Liver (tissue), 9 donors: ENCODE data around the gene ABCA9. TPM values are rescaled to one million over a fixed set of nuclear protein-coding genes. Genes with fewer than 3 reads are reported as not detected.

Experiments used
- DNase-seq: peaks from one replicate; pipeline ENCODE4 v3.0.0-alpha.2; 2017; ENCODE audit warnings: low spot score
- H3K27ac ChIP-seq, 2 donors: one replicate each; pipeline ENCODE4 v1.7.0; 2013; ENCODE audit warnings: inconsistent platforms in 2 of 2, low read length in 2 of 2, control low read depth in 1 of 2, low read depth in 1 of 2, mild to moderate bottlenecking in 1 of 2
- H3K27me3 ChIP-seq, 4 donors: one replicate each; pipeline versions ENCODE4 v1.6.1 to v1.7.0; 2013; ENCODE audit warnings: low read length in 3 of 4, inconsistent platforms in 1 of 4, mild to moderate bottlenecking in 1 of 4, moderate library complexity in 1 of 4; ENCODE audit not compliant: control insufficient read depth in 4 of 4, insufficient read depth in 4 of 4
- H3K36me3 ChIP-seq, 4 donors: one replicate each; pipeline versions ENCODE4 v1.6.1 to v1.7.0; 2013; ENCODE audit warnings: low read length in 3 of 4, mild to moderate bottlenecking in 3 of 4, low read depth in 1 of 4, moderate library complexity in 1 of 4; ENCODE audit not compliant: control insufficient read depth in 4 of 4, insufficient read depth in 3 of 4
- H3K4me1 ChIP-seq, 4 donors: one replicate each; pipeline versions ENCODE4 v1.6.1 to v1.7.0; 2013; ENCODE audit warnings: low read length in 3 of 4, mild to moderate bottlenecking in 3 of 4, moderate library complexity in 1 of 4; ENCODE audit not compliant: control insufficient read depth in 4 of 4, insufficient read depth in 4 of 4
- H3K4me3 ChIP-seq, 3 donors: one replicate each; pipeline versions ENCODE4 v1.6.1 to v1.7.0; 2013; ENCODE audit warnings: low read length in 3 of 3, control low read depth in 1 of 3, low read depth in 1 of 3, mild to moderate bottlenecking in 1 of 3
- H3K9ac ChIP-seq, 2 donors: one replicate each; pipeline ENCODE4 v1.7.0; 2013; ENCODE audit warnings: low read length in 2 of 2, mild to moderate bottlenecking in 2 of 2, moderate library complexity in 2 of 2, control low read depth in 1 of 2, low read depth in 1 of 2
- H3K9me3 ChIP-seq, 4 donors: one replicate each; pipeline versions ENCODE4 v1.6.1 to v1.7.0; 2013; ENCODE audit warnings: low read length in 3 of 4; ENCODE audit not compliant: control insufficient read depth in 4 of 4
- EGR1 ChIP-seq, 2 donors: IDR thresholded peaks; 2 replicates each; pipeline ENCODE4 v1.6.1; 2016 to 2018; ENCODE audit warnings: antibody characterized with exemption in 2 of 2, low read depth in 2 of 2
- FOXA1 ChIP-seq: IDR thresholded peaks from 2 replicates; pipeline ENCODE4 v1.6.1; 2016; ENCODE audit warnings: antibody characterized with exemption
- FOXA2 ChIP-seq: IDR thresholded peaks from 2 replicates; pipeline ENCODE4 v1.6.1; 2016; ENCODE audit warnings: antibody characterized with exemption
- GABPA ChIP-seq, 2 donors: IDR thresholded peaks in 1 of 2; conservative IDR thresholded peaks in 1 of 2; 2 replicates each; pipeline ENCODE4 v1.6.1; 2016; ENCODE audit warnings: antibody characterized with exemption in 2 of 2, mild to moderate bottlenecking in 1 of 2, moderate library complexity in 1 of 2
- HNF4A ChIP-seq, 2 donors: conservative IDR thresholded peaks; 2 replicates each; pipeline ENCODE4 v1.6.1; 2016; ENCODE audit warnings: antibody characterized with exemption in 2 of 2, mild to moderate bottlenecking in 2 of 2
- HNF4G ChIP-seq: IDR thresholded peaks from 2 replicates; pipeline ENCODE4 v1.6.1; 2016; ENCODE audit warnings: antibody characterized with exemption
- JUND ChIP-seq, 2 donors: IDR thresholded peaks; 2 replicates each; pipeline ENCODE4 v1.6.1; 2016; ENCODE audit warnings: antibody characterized with exemption in 2 of 2
- NR2F2 ChIP-seq: IDR thresholded peaks from 2 replicates; pipeline ENCODE4 v1.6.1; 2016; ENCODE audit warnings: antibody characterized with exemption
- RAD21 ChIP-seq, 2 donors: IDR thresholded peaks; 2 replicates each; pipeline ENCODE4 v1.6.1; 2016; ENCODE audit warnings: antibody characterized with exemption in 2 of 2, mild to moderate bottlenecking in 2 of 2
- RXRA ChIP-seq, 2 donors: IDR thresholded peaks; 2 replicates each; pipeline ENCODE4 v1.6.1; 2017 to 2018; ENCODE audit warnings: antibody characterized with exemption in 2 of 2, mild to moderate bottlenecking in 1 of 2
- SP1 ChIP-seq: IDR thresholded peaks from 2 replicates; pipeline ENCODE4 v1.6.1; 2018; ENCODE audit warnings: antibody characterized with exemption, mild to moderate bottlenecking
- TAF1 ChIP-seq: conservative IDR thresholded peaks from 2 replicates; pipeline ENCODE4 v1.6.1; 2016; ENCODE audit warnings: antibody characterized with exemption, mild to moderate bottlenecking
- YY1 ChIP-seq: IDR thresholded peaks from 2 replicates; pipeline ENCODE4 v1.6.1; 2016; ENCODE audit warnings: antibody characterized with exemption, mild to moderate bottlenecking
- WGBS: extraction: QIAGEN DNeasy Blood & Tissue Kit; methylation state at CpG from one replicate; pipeline ENCODE4 v1.1.7; 2013; 5-methylcytosine and 5-hydroxymethylcytosine counted together
- polyA plus RNA-seq, 2 donors: library from polyadenylated mRNA; stranded (reverse) in 1 of 2; unstranded in 1 of 2; fragments of 200-250 nt in 1 of 2; fragments of >200 nt in 1 of 2; fragmentation: Nextera tagmentation in 1 of 2; extraction: Ambion mirVana in 1 of 2; gene quantifications; one replicate each; pipeline versions ENCODE4 v1.2.1 to v1.2.3, GENCODE V29; 2013 to 2015
- total RNA-seq, 2 donors: library from RNA; depleted of rRNA; stranded (reverse); fragments of >200 nt; gene quantifications; one replicate each; pipeline ENCODE4 v1.2.3, GENCODE V29; 2014
- TF ChIP-seq, protein P1 (sequence below): fragments of 150-350 bp; IDR thresholded peaks from 2 replicates; pipeline ENCODE4 v1.5.1; 2017; ENCODE audit warnings: improper control_type of control experiment, low read depth, low read length; ENCODE audit not compliant: missing input control
- TF ChIP-seq, protein P2 (sequence below): IDR thresholded peaks from 2 replicates; pipeline ENCODE4 v1.6.1; 2016; ENCODE audit warnings: antibody characterized with exemption
- TF ChIP-seq, protein P3 (sequence below): IDR thresholded peaks from 2 replicates; pipeline ENCODE4 v1.6.1; 2016; ENCODE audit warnings: antibody characterized with exemption, mild to moderate bottlenecking
- TF ChIP-seq, protein P4 (sequence below): IDR thresholded peaks from 2 replicates; pipeline ENCODE4 v1.6.1; 2016; ENCODE audit warnings: antibody characterized with exemption
- donor health status: healthy.
- donor health status: healthy.
- donor health status: healthy.
- donor health status: healthy.
- donor health status: healthy.

ABCA9 gene
- total and polyA plus RNA-seq, 4 donors, result 1.4 to 18.9 (median 5.9) TPM

DNA sequence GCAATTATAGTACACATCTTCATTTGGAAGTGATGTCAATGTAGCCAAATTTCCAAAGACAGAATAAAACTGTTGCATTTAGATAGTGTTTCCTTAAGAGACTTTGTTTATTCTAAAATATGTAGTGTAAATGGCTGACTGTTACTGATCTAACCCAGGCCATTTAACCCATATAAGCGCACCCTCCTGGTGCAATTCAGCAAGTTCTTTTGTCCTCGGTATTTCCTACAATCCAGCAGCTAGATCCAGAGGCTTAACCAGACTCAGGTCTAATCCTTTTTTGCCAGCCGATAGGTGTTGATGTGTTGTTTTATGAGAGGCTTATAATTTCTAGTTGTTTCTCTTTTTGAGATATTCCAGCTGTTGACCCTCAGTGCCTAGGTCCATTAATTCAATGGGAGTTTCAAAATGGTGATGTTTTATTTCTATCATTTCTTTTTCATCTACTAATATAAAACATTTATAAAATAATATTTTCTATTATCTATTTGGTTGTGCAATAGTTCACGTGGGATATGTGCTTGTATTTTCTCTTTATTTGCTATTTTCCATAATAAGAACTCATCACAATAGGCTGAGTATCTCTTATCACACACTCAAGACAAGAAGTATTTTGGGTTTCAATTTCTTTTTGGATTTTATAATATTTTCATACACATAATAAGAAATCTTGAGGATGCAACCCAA, 14.5 kb downstream of the ABCA9 start:
- DNase-seq, result no peak
- Histone ChIP-seq H3K9ac (no peak overlapping the region), H3K4me1 (peaks cover 3 to 15% (median 8%) of the 10 kb centered on the region in 4 donors), H3K4me3 (no peak overlapping the region), H3K9me3 (no peaks in the 10 kb centered on the region), H3K27ac (no peak overlapping the region), H3K36me3 (peaks cover 0 to 18% (median 9%) of the 10 kb centered on the region in 4 donors), H3K27me3 (no peaks in the 10 kb centered on the region)
- TF ChIP-seq, protein P1, sequence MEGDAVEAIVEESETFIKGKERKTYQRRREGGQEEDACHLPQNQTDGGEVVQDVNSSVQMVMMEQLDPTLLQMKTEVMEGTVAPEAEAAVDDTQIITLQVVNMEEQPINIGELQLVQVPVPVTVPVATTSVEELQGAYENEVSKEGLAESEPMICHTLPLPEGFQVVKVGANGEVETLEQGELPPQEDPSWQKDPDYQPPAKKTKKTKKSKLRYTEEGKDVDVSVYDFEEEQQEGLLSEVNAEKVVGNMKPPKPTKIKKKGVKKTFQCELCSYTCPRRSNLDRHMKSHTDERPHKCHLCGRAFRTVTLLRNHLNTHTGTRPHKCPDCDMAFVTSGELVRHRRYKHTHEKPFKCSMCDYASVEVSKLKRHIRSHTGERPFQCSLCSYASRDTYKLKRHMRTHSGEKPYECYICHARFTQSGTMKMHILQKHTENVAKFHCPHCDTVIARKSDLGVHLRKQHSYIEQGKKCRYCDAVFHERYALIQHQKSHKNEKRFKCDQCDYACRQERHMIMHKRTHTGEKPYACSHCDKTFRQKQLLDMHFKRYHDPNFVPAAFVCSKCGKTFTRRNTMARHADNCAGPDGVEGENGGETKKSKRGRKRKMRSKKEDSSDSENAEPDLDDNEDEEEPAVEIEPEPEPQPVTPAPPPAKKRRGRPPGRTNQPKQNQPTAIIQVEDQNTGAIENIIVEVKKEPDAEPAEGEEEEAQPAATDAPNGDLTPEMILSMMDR, result no peak
- no peak for TF ChIP-seq YY1
- 86% methylated on average over 4 of the region's 4 CpGs for WGBS

DNA sequence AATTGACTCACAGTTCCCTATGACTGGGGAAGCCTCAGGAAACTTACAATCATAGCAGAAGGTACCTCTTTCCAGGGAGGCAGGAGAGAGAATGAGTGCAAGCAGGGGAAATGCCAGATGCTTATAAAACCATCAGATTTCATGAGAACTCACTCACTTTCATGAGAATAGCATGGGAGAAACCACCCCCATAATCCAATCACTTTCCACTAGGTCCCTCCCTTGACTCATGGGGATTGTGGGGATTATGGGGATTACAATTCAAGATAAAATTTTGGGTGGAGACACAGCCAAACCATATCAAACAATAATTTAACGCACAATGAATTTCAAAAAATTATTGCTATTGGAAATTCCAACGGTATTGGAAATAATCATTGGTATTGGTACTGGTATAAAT, 15.1 kb downstream of the ABCA9 start:
- H3K27ac ChIP-seq, result no peak overlapping the region
- no peak overlapping the region for H3K4me3 ChIP-seq
- DNase-seq, result no peak
- peaks cover 0 to 18% (median 9%) of the 10 kb centered on the region in 4 donors for H3K36me3 ChIP-seq
- H3K9me3 ChIP-seq, result no peaks in the 10 kb centered on the region
- TF ChIP-seq JUND (IDR thresholded peaks at IDR 0.05) (no peak), TAF1 (no peak), EGR1 (IDR thresholded peaks at IDR 0.05; ENCODE audit: low read depth in 2 of 2) (no peak), FOXA1 (no peak), GABPA (IDR thresholded peaks at IDR 0.05 in 1 of 2, conservative IDR thresholded peaks at IDR 0.05 in 1 of 2) (no peak), RXRA (IDR thresholded peaks at IDR 0.05) (no peak), FOXA2 (no peak), HNF4G (no peak), NR2F2 (no peak), SP1 (no peak), HNF4A (conservative IDR thresholded peaks at IDR 0.05) (no peak), YY1 (no peak), RAD21 (IDR thresholded peaks at IDR 0.05) (no peak)
- TF ChIP-seq, protein P2, sequence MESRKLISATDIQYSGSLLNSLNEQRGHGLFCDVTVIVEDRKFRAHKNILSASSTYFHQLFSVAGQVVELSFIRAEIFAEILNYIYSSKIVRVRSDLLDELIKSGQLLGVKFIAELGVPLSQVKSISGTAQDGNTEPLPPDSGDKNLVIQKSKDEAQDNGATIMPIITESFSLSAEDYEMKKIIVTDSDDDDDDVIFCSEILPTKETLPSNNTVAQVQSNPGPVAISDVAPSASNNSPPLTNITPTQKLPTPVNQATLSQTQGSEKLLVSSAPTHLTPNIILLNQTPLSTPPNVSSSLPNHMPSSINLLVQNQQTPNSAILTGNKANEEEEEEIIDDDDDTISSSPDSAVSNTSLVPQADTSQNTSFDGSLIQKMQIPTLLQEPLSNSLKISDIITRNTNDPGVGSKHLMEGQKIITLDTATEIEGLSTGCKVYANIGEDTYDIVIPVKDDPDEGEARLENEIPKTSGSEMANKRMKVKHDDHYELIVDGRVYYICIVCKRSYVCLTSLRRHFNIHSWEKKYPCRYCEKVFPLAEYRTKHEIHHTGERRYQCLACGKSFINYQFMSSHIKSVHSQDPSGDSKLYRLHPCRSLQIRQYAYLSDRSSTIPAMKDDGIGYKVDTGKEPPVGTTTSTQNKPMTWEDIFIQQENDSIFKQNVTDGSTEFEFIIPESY, result no peak
- TF ChIP-seq, protein P3, sequence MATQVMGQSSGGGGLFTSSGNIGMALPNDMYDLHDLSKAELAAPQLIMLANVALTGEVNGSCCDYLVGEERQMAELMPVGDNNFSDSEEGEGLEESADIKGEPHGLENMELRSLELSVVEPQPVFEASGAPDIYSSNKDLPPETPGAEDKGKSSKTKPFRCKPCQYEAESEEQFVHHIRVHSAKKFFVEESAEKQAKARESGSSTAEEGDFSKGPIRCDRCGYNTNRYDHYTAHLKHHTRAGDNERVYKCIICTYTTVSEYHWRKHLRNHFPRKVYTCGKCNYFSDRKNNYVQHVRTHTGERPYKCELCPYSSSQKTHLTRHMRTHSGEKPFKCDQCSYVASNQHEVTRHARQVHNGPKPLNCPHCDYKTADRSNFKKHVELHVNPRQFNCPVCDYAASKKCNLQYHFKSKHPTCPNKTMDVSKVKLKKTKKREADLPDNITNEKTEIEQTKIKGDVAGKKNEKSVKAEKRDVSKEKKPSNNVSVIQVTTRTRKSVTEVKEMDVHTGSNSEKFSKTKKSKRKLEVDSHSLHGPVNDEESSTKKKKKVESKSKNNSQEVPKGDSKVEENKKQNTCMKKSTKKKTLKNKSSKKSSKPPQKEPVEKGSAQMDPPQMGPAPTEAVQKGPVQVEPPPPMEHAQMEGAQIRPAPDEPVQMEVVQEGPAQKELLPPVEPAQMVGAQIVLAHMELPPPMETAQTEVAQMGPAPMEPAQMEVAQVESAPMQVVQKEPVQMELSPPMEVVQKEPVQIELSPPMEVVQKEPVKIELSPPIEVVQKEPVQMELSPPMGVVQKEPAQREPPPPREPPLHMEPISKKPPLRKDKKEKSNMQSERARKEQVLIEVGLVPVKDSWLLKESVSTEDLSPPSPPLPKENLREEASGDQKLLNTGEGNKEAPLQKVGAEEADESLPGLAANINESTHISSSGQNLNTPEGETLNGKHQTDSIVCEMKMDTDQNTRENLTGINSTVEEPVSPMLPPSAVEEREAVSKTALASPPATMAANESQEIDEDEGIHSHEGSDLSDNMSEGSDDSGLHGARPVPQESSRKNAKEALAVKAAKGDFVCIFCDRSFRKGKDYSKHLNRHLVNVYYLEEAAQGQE, result no peak
- TF ChIP-seq, protein P1, result no peak
- TF ChIP-seq, protein P4, sequence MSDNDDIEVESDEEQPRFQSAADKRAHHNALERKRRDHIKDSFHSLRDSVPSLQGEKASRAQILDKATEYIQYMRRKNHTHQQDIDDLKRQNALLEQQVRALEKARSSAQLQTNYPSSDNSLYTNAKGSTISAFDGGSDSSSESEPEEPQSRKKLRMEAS, result no peak
- peaks cover 3 to 15% (median 8%) of the 10 kb centered on the region in 4 donors for H3K4me1 ChIP-seq
- no peaks in the 10 kb centered on the region for H3K27me3 ChIP-seq
- 98% methylated on average over 2 of the region's 2 CpGs for WGBS
- H3K9ac ChIP-seq, result no peak overlapping the region
